ENCODE measurements around the gene TTBK2.

DNA sequence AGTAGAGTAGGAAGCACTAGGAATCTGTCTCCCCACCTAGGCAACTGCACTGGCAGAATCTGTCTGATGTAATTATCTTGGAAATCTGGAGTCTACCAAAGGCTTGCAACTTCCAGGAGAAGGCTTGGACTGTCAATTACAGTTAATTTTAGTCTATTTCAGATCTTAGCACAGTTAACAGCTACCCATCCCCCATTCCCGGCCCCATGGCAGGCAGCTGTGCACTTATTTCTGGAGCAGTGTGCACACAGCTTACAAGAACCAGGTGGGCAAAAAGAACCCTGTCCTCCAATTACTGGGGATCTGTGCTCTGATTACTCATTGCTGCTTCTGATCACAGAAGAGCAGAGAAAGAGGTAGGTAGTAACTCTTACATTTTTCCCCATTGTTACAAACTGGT, 171.3 kb downstream of the TTBK2 start:
- TF ChIP-seq POLR2A (IDR thresholded peaks at IDR 0.05; ENCODE audit: low read depth, low read length) (no peak), FOS (IDR thresholded peaks at IDR 0.05; ENCODE audit: borderline replicate concordance, insufficient read depth, low read length) (no peak), POLR2AphosphoS5 (IDR thresholded peaks at IDR 0.05; ENCODE audit: insufficient read depth, low read depth, low read length) (no peak), EZH2 (IDR thresholded peaks at IDR 0.05; ENCODE audit: borderline replicate concordance, low read depth, low read length, severe bottlenecking) (no peak), JUN (IDR thresholded peaks at IDR 0.05; ENCODE audit: borderline replicate concordance, insufficient read depth, insufficient read length, low read depth) (no peak)
- TF ChIP-seq, protein P1, sequence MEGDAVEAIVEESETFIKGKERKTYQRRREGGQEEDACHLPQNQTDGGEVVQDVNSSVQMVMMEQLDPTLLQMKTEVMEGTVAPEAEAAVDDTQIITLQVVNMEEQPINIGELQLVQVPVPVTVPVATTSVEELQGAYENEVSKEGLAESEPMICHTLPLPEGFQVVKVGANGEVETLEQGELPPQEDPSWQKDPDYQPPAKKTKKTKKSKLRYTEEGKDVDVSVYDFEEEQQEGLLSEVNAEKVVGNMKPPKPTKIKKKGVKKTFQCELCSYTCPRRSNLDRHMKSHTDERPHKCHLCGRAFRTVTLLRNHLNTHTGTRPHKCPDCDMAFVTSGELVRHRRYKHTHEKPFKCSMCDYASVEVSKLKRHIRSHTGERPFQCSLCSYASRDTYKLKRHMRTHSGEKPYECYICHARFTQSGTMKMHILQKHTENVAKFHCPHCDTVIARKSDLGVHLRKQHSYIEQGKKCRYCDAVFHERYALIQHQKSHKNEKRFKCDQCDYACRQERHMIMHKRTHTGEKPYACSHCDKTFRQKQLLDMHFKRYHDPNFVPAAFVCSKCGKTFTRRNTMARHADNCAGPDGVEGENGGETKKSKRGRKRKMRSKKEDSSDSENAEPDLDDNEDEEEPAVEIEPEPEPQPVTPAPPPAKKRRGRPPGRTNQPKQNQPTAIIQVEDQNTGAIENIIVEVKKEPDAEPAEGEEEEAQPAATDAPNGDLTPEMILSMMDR (IDR thresholded peaks at IDR 0.05; ENCODE audit: extremely low read depth in 1 of 2, insufficient read depth in 1 of 2, low read depth in 1 of 2, low read length in 2 of 2), result no peak
- TF ChIP-seq, protein P2, sequence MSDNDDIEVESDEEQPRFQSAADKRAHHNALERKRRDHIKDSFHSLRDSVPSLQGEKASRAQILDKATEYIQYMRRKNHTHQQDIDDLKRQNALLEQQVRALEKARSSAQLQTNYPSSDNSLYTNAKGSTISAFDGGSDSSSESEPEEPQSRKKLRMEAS (IDR thresholded peaks at IDR 0.05; ENCODE audit: insufficient read depth, insufficient read length), result no peak
